Panc1 (cell line): ENCODE results near the gene GPC6.

Source experiments
- SIN3A ChIP-seq: IDR thresholded peaks from 2 replicates; pipeline ENCODE4 v1.6.1; 2012; ENCODE audit warnings: low read depth, mild to moderate bottlenecking, low read length, moderate library complexity, borderline replicate concordance; ENCODE audit not compliant: insufficient read depth
- TF ChIP-seq, protein P1 (sequence below): fragments of 450-650 bp; IDR thresholded peaks from 2 replicates; pipeline ENCODE4 v1.5.1; 2017; ENCODE audit warnings: mild to moderate bottlenecking

DNA sequence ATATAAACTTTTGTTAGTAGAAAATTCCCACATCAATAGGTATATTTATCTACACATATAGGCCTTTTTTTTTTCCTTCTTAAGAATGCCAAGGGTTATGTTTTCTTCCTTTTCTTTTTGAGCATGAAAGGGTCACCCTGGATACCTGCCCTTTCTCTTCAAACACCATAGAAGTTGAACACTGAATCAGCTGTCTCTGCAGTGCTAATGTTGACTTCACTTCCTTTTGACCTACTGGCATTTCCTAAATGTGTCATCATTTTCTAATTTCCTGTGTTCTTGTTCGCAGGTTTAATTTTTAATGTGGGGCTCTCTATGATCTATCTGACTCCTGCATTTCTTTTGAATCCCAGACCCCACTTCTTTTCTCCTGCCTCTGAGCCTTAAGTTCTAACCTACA is 532.0 kb downstream of the GPC6 start:
- TF ChIP-seq, protein P1, sequence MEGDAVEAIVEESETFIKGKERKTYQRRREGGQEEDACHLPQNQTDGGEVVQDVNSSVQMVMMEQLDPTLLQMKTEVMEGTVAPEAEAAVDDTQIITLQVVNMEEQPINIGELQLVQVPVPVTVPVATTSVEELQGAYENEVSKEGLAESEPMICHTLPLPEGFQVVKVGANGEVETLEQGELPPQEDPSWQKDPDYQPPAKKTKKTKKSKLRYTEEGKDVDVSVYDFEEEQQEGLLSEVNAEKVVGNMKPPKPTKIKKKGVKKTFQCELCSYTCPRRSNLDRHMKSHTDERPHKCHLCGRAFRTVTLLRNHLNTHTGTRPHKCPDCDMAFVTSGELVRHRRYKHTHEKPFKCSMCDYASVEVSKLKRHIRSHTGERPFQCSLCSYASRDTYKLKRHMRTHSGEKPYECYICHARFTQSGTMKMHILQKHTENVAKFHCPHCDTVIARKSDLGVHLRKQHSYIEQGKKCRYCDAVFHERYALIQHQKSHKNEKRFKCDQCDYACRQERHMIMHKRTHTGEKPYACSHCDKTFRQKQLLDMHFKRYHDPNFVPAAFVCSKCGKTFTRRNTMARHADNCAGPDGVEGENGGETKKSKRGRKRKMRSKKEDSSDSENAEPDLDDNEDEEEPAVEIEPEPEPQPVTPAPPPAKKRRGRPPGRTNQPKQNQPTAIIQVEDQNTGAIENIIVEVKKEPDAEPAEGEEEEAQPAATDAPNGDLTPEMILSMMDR, result no peak
- TF ChIP-seq SIN3A, result no peak
